Measurements from ENCODE around the gene CCL7. TPM values are rescaled to one million over a fixed set of nuclear protein-coding genes. Genes with fewer than 3 reads are reported as not detected.
A peak's percentile ranks its signal among the peaks of the same experiment; 100 is the strongest.

The CCL7 gene
- total RNA-seq, 1 donor from 2014 or later: not detected

DNA sequence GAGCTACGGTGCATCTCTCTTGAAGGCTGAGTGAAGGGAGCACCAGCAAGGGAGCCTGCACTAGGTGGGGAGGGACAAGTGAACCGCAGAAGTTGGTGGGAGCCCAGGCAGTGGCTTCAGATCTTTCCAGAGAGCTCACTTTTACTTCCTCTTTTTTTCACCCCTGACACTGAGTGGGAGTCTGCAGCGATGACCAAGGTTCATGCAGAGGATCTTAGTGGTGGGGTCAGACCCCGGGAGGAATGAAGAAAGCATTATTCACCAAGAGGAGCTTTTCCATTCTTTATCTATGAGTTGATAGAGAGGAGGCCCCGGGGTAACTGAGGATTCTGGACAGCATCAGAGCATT, 18.0 kb upstream of the CCL7 start:
- peak overlapping the region; percentile 88 for H3K9ac ChIP-seq (ENCODE audit: low read length)
- Mint-ChIP-seq H3K9me3 (ENCODE audit: unreplicated experiment) (no peaks in the 10 kb centered on the region), H3K27me3 (ENCODE audit: low read depth, unreplicated experiment) (no peaks in the 10 kb centered on the region), H3K4me1 (ENCODE audit: low read depth, unreplicated experiment) (peaks cover 59% of the 10 kb centered on the region), H3K4me3 (ENCODE audit: unreplicated experiment) (no peak overlapping the region), H3K36me3 (ENCODE audit: low read depth, unreplicated experiment) (no peaks in the 10 kb centered on the region), H3K27ac (ENCODE audit: unreplicated experiment) (peak overlapping the region; percentile 93)
- H3K4me3 ChIP-seq (ENCODE audit: insufficient read depth, low read depth, low read length): no peak overlapping the region
- no peaks in the 10 kb centered on the region for H3K36me3 ChIP-seq (ENCODE audit: insufficient read depth, low read length)
- no peaks in the 10 kb centered on the region for H4K20me1 ChIP-seq (ENCODE audit: insufficient read depth, low read length)
- H3K79me2 ChIP-seq (ENCODE audit: insufficient read depth, low read length): peaks cover 13% of the 10 kb centered on the region
- no peak overlapping the region for H2AFZ ChIP-seq (ENCODE audit: low read depth, low read length)
- peak overlapping the region; percentile 90 for H3K4me2 ChIP-seq (ENCODE audit: low read length)
- H3K27me3 ChIP-seq (ENCODE audit: insufficient read depth, low read length): no peaks in the 10 kb centered on the region
- FAIRE-seq (no peak), DNase-seq (ENCODE audit: low read depth) (peak; percentile 87)
- no peaks in the 10 kb centered on the region for H3K9me3 ChIP-seq (ENCODE audit: insufficient read depth, low read depth, low read length)
- TF ChIP-seq, protein P1, sequence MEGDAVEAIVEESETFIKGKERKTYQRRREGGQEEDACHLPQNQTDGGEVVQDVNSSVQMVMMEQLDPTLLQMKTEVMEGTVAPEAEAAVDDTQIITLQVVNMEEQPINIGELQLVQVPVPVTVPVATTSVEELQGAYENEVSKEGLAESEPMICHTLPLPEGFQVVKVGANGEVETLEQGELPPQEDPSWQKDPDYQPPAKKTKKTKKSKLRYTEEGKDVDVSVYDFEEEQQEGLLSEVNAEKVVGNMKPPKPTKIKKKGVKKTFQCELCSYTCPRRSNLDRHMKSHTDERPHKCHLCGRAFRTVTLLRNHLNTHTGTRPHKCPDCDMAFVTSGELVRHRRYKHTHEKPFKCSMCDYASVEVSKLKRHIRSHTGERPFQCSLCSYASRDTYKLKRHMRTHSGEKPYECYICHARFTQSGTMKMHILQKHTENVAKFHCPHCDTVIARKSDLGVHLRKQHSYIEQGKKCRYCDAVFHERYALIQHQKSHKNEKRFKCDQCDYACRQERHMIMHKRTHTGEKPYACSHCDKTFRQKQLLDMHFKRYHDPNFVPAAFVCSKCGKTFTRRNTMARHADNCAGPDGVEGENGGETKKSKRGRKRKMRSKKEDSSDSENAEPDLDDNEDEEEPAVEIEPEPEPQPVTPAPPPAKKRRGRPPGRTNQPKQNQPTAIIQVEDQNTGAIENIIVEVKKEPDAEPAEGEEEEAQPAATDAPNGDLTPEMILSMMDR (IDR thresholded peaks at IDR 0.05; ENCODE audit: insufficient read depth, low read depth, low read length): no peak
- TF ChIP-seq EZH2 (IDR thresholded peaks at IDR 0.05; ENCODE audit: insufficient read depth, low read length): no peak
- H3K4me1 ChIP-seq (ENCODE audit: insufficient read depth, low read length): peaks cover 91% of the 10 kb centered on the region
- peak overlapping the region; percentile 97 for H3K27ac ChIP-seq (ENCODE audit: low read depth, low read length)

DNA sequence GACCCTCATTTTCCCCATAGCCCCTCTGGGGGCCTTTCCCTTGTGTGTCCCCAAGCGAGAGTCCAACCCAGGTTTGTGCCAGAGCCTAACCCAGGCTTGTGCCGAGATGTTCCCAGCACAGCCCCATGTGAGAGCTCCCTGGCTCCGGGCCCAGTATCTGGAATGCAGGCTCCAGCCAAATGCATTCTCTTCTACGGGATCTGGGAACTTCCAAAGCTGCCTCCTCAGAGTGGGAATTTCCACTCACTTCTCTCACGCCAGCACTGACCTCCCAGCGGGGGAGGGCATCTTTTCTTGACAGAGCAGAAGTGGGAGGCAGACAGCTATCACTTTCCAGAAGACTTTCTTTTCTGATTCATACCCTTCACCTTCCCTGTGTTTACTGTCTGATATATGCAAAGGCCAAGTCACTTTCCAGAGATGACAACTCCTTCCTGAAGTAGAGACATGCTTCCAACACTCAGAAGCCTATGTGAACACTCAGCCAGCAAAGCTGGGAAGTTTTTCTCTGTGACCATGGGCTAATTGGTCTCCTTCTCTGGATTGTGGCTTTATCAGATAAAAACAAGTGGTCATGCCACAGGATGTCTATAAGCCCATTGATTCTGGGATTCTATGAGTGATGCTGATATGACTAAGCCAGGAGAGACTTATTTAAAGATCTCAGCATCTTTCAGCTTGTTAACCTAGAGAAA, 17.4 kb upstream of the CCL7 start:
- no peak for TF ChIP-seq EZH2 (IDR thresholded peaks at IDR 0.05; ENCODE audit: insufficient read depth, low read length)
- TF ChIP-seq, protein P1 (IDR thresholded peaks at IDR 0.05; ENCODE audit: insufficient read depth, low read depth, low read length): no peak
- H3K4me1 Mint-ChIP-seq (ENCODE audit: low read depth, unreplicated experiment): peaks cover 59% of the 10 kb centered on the region
- FAIRE-seq: peak; percentile 84

DNA sequence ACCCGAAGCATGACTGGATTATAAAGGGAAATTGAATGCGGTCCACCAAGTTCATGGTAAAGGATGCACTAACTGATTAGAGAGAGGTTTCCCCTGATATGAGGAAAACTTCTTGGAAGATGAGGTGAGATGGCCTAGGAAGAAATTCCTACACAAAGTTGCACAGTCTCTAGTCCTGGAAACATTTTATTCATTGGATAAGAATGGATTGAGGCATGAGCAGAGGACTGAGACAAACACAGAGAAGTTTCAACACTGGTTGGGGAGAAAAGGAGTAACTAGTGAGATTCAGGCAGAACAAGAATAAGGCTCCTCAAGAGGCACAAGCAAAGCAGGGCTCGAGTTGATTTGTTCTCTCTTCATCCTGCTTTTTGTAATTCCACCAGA, 16.9 kb upstream of the CCL7 start:
- Histone ChIP-seq H3K9ac (ENCODE audit: low read length) (peak overlapping the region; percentile 88), H4K20me1 (ENCODE audit: insufficient read depth, low read length) (no peaks in the 10 kb centered on the region), H3K4me1 (ENCODE audit: insufficient read depth, low read length) (peaks cover 83% of the 10 kb centered on the region), H3K36me3 (ENCODE audit: insufficient read depth, low read length) (no peaks in the 10 kb centered on the region), H3K79me2 (ENCODE audit: insufficient read depth, low read length) (peaks cover 13% of the 10 kb centered on the region), H3K9me3 (ENCODE audit: insufficient read depth, low read depth, low read length) (no peaks in the 10 kb centered on the region), H3K27ac (ENCODE audit: low read depth, low read length) (peak overlapping the region; percentile 97), H3K27me3 (ENCODE audit: insufficient read depth, low read length) (no peaks in the 10 kb centered on the region), H2AFZ (ENCODE audit: low read depth, low read length) (no peak overlapping the region), H3K4me2 (ENCODE audit: low read length) (peak overlapping the region; percentile 90), H3K4me3 (ENCODE audit: insufficient read depth, low read depth, low read length) (peak overlapping the region; percentile 1)
- H3K36me3 Mint-ChIP-seq (ENCODE audit: low read depth, unreplicated experiment): no peaks in the 10 kb centered on the region
- no peaks in the 10 kb centered on the region for H3K27me3 Mint-ChIP-seq (ENCODE audit: low read depth, unreplicated experiment)
- H3K4me3 Mint-ChIP-seq (ENCODE audit: unreplicated experiment): no peak overlapping the region
- H3K27ac Mint-ChIP-seq (ENCODE audit: unreplicated experiment): peak overlapping the region; percentile 93
- FAIRE-seq (peak; percentile 9), DNase-seq (ENCODE audit: low read depth) (no peak)
- no peaks in the 10 kb centered on the region for H3K9me3 Mint-ChIP-seq (ENCODE audit: unreplicated experiment)
- peaks cover 59% of the 10 kb centered on the region for H3K4me1 Mint-ChIP-seq (ENCODE audit: low read depth, unreplicated experiment)
- TF ChIP-seq EZH2 (IDR thresholded peaks at IDR 0.05; ENCODE audit: insufficient read depth, low read length): no peak
- TF ChIP-seq, protein P1 (IDR thresholded peaks at IDR 0.05; ENCODE audit: insufficient read depth, low read depth, low read length): no peak

More for the DNA sequence above, 17.4 kb upstream of the CCL7 start:
- H3K27me3 ChIP-seq (ENCODE audit: insufficient read depth, low read length): no peaks in the 10 kb centered on the region
- no peak overlapping the region for H3K4me3 ChIP-seq (ENCODE audit: insufficient read depth, low read depth, low read length)
- Mint-ChIP-seq H3K27ac (ENCODE audit: unreplicated experiment) (peak overlapping the region; percentile 93), H3K9me3 (ENCODE audit: unreplicated experiment) (no peaks in the 10 kb centered on the region), H3K27me3 (ENCODE audit: low read depth, unreplicated experiment) (no peaks in the 10 kb centered on the region), H3K4me3 (ENCODE audit: unreplicated experiment) (no peak overlapping the region), H3K36me3 (ENCODE audit: low read depth, unreplicated experiment) (no peaks in the 10 kb centered on the region)
- H3K9ac ChIP-seq (ENCODE audit: low read length): peak overlapping the region; percentile 88
- no peak overlapping the region for H2AFZ ChIP-seq (ENCODE audit: low read depth, low read length)
- H3K79me2 ChIP-seq (ENCODE audit: insufficient read depth, low read length): peaks cover 13% of the 10 kb centered on the region
- peak; percentile 96 for DNase-seq (ENCODE audit: low read depth)
- H3K36me3 ChIP-seq (ENCODE audit: insufficient read depth, low read length): no peaks in the 10 kb centered on the region
- H3K9me3 ChIP-seq (ENCODE audit: insufficient read depth, low read depth, low read length): no peaks in the 10 kb centered on the region
- peaks cover 88% of the 10 kb centered on the region for H3K4me1 ChIP-seq (ENCODE audit: insufficient read depth, low read length)
- peak overlapping the region; percentile 97 for H3K27ac ChIP-seq (ENCODE audit: low read depth, low read length)
- peak overlapping the region; percentile 90 for H3K4me2 ChIP-seq (ENCODE audit: low read length)
- H4K20me1 ChIP-seq (ENCODE audit: insufficient read depth, low read length): no peaks in the 10 kb centered on the region

All from astrocyte (in vitro differentiated cells and primary cell).